ENCODE results near the gene GLRA3. TPM values are rescaled to one million over a fixed set of nuclear protein-coding genes. Genes with fewer than 3 reads are reported as not detected.

GLRA3 gene
- total and polyA plus RNA-seq, 2 donors (not counting 1 experiment from before 2014, with no cell fraction given), result not detected

DNA sequence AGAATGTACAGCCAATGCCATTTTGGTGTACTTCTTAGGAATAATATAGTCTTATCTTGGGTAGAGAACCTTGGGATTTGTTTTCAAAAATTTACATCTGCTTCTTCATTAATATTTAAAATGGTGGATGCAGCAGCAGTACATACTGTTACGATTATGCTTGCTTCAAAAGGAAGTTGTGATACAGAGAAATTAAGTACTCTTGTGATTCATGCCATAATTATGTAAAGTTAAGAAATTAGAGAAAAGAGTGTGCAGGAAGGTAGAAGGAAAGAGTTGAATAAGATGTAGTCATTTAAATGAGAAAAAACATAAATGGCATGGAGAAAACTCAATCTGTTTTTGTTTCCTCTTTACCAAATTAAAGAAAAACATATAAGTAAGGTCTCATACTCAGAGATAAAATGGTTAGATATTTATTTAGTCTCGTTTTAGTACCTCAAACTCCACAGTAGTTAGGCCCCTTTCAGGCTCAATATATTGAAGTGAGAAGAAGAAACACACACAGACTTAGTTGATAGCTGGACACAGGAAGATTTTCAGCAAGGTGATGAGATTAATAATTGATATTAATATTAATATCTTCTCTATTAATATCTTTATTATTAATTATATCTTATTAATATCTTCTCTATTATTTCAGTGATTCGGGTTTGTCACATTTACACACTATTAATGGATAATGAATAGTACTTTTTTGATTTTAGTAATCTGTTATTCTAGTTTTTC, 236.6 kb downstream of the GLRA3 start:
- Histone ChIP-seq H3K27me3 (ENCODE audit: control insufficient read depth, insufficient read depth, low read length) (no peaks in the 10 kb centered on the region), H3K9ac (ENCODE audit: insufficient read depth, low read length) (no peak overlapping the region), H3K9me3 (ENCODE audit: control insufficient read depth, insufficient read depth, low read depth, low read length) (no peaks in the 10 kb centered on the region), H3K4me2 (ENCODE audit: extremely low read depth, insufficient read depth, low read length) (no peak overlapping the region), H3K27ac (ENCODE audit: insufficient read depth, low read length) (no peak overlapping the region), H3K4me3 (replicated peaks in 1 of 4; ENCODE audit: control extremely low read depth in 1 of 4, insufficient read depth in 1 of 4, low read depth in 3 of 4, low read length in 4 of 4) (no peak overlapping the region), H3K4me1 (ENCODE audit: control insufficient read depth, extremely low read depth, insufficient read depth, low read length) (peaks cover 2% of the 10 kb centered on the region), H2AFZ (ENCODE audit: low read length) (no peak overlapping the region), H3K79me2 (ENCODE audit: control insufficient read depth, insufficient read depth, low read length) (no peaks in the 10 kb centered on the region), H3K36me3 (ENCODE audit: control insufficient read depth, insufficient read depth, low read length) (no peaks in the 10 kb centered on the region), H4K20me1 (ENCODE audit: control insufficient read depth, extremely low read depth, insufficient read depth, low read length) (no peaks in the 10 kb centered on the region)
- TF ChIP-seq, protein P1, sequence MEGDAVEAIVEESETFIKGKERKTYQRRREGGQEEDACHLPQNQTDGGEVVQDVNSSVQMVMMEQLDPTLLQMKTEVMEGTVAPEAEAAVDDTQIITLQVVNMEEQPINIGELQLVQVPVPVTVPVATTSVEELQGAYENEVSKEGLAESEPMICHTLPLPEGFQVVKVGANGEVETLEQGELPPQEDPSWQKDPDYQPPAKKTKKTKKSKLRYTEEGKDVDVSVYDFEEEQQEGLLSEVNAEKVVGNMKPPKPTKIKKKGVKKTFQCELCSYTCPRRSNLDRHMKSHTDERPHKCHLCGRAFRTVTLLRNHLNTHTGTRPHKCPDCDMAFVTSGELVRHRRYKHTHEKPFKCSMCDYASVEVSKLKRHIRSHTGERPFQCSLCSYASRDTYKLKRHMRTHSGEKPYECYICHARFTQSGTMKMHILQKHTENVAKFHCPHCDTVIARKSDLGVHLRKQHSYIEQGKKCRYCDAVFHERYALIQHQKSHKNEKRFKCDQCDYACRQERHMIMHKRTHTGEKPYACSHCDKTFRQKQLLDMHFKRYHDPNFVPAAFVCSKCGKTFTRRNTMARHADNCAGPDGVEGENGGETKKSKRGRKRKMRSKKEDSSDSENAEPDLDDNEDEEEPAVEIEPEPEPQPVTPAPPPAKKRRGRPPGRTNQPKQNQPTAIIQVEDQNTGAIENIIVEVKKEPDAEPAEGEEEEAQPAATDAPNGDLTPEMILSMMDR (conservative IDR thresholded peaks at IDR 0.05 in 1 of 2, IDR thresholded peaks at IDR 0.05 in 1 of 2; ENCODE audit: low read depth in 1 of 2, low read length in 2 of 2), result no peak
- no peak for TF ChIP-seq EZH2 (IDR thresholded peaks at IDR 0.05; ENCODE audit: low read length, missing control alignments)
- DNase-seq (ENCODE audit: low read depth in 2 of 2), result no peak

DNA sequence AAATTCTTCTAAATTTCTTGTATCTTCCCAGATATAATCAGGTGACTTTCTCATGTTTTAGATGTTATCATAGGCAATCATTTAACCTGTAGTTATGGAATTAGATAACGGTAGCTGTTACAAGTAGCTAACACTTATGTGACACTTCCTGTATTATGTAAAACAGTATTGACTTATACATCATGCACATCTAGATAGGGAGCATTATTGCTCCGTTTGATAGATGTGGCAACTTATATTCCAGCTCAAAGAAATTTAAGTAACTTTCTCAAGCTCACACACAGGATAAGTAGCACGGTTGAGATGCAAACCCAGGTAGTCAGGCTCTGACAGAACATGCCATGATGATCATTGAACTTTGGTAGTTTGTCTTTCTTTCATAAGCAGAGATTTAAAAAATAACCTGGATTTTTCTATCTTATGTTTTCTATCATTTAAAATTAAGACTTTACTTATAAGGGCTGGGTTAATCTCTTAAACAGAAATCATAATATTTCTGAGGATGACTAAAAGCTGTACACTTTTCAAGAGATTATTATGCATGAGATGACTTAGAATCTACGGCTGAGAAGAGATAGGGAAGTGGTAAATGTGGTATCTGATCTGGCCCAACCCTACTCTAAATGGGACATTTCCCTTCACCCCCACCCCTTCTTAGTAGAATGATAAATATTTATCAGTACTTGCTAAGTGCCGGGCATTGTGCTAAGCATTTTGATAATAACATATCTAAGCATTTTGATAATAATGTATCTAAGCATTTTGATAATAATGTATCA, 237.6 kb downstream of the GLRA3 start:
- Histone ChIP-seq H3K4me2 (ENCODE audit: extremely low read depth, insufficient read depth, low read length) (no peak overlapping the region), H3K27ac (ENCODE audit: insufficient read depth, low read length) (no peak overlapping the region), H3K27me3 (ENCODE audit: control insufficient read depth, insufficient read depth, low read length) (no peaks in the 10 kb centered on the region), H3K9ac (ENCODE audit: insufficient read depth, low read length) (no peak overlapping the region), H3K9me3 (ENCODE audit: control insufficient read depth, insufficient read depth, low read depth, low read length) (no peaks in the 10 kb centered on the region), H3K79me2 (ENCODE audit: control insufficient read depth, insufficient read depth, low read length) (no peaks in the 10 kb centered on the region), H3K4me3 (replicated peaks in 1 of 4; ENCODE audit: control extremely low read depth in 1 of 4, insufficient read depth in 1 of 4, low read depth in 3 of 4, low read length in 4 of 4) (no peak overlapping the region), H4K20me1 (ENCODE audit: control insufficient read depth, extremely low read depth, insufficient read depth, low read length) (no peaks in the 10 kb centered on the region), H2AFZ (ENCODE audit: low read length) (no peak overlapping the region), H3K36me3 (ENCODE audit: control insufficient read depth, insufficient read depth, low read length) (no peaks in the 10 kb centered on the region), H3K4me1 (ENCODE audit: control insufficient read depth, extremely low read depth, insufficient read depth, low read length) (peaks cover 2% of the 10 kb centered on the region)
- no peak for DNase-seq (ENCODE audit: low read depth in 2 of 2)
- TF ChIP-seq EZH2 (IDR thresholded peaks at IDR 0.05; ENCODE audit: low read length, missing control alignments), result no peak
- TF ChIP-seq, protein P1 (conservative IDR thresholded peaks at IDR 0.05 in 1 of 2, IDR thresholded peaks at IDR 0.05 in 1 of 2; ENCODE audit: low read depth in 1 of 2, low read length in 2 of 2), result no peak

DNA sequence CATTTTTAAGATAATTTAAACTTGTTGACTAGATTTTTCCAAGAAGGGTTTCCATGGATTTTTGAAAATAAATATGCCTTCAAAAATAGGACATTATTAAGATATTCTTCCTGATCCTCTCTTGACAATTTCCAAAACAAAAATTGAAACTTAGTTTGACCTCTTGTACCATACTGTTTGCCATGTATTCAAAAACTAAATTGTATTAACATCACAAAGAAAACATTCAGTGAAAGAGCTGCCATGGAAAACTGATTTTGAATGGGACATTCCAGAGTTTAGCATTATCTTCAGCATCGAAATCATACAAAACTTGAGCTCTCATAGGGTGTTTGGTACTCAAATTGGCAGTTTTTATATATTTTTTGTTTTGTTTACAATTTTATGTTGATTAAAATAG, 238.7 kb downstream of the GLRA3 start:
- Histone ChIP-seq H3K36me3 (ENCODE audit: control insufficient read depth, insufficient read depth, low read length) (no peaks in the 10 kb centered on the region), H3K9me3 (ENCODE audit: control insufficient read depth, insufficient read depth, low read depth, low read length) (no peaks in the 10 kb centered on the region), H3K27me3 (ENCODE audit: control insufficient read depth, insufficient read depth, low read length) (no peaks in the 10 kb centered on the region), H3K79me2 (ENCODE audit: control insufficient read depth, insufficient read depth, low read length) (no peaks in the 10 kb centered on the region), H4K20me1 (ENCODE audit: control insufficient read depth, extremely low read depth, insufficient read depth, low read length) (no peaks in the 10 kb centered on the region), H3K9ac (ENCODE audit: insufficient read depth, low read length) (no peak overlapping the region), H3K4me2 (ENCODE audit: extremely low read depth, insufficient read depth, low read length) (no peak overlapping the region), H3K4me3 (replicated peaks in 1 of 4; ENCODE audit: control extremely low read depth in 1 of 4, insufficient read depth in 1 of 4, low read depth in 3 of 4, low read length in 4 of 4) (no peak overlapping the region), H3K27ac (ENCODE audit: insufficient read depth, low read length) (no peak overlapping the region), H3K4me1 (ENCODE audit: control insufficient read depth, extremely low read depth, insufficient read depth, low read length) (peaks cover 2% of the 10 kb centered on the region), H2AFZ (ENCODE audit: low read length) (no peak overlapping the region)
- no peak for DNase-seq (ENCODE audit: low read depth in 2 of 2)
- no peak for TF ChIP-seq EZH2 (IDR thresholded peaks at IDR 0.05; ENCODE audit: low read length, missing control alignments)
- TF ChIP-seq, protein P1 (conservative IDR thresholded peaks at IDR 0.05 in 1 of 2, IDR thresholded peaks at IDR 0.05 in 1 of 2; ENCODE audit: low read depth in 1 of 2, low read length in 2 of 2), result no peak
